Heart right ventricle (tissue), 16 donors: Measurements from ENCODE around the gene NECTIN1. TPM values are rescaled to one million over a fixed set of nuclear protein-coding genes. Genes with fewer than 3 reads are reported as not detected.

Source experiments
- ATAC-seq, 8 donors: fragments of 200-7000 bp; cut with Tn5 transposase; one replicate each; pipeline ENCODE4 v1.9.1; 2020; ENCODE audit warnings: mild to moderate bottlenecking in 8 of 8, moderate library complexity in 8 of 8, moderate number of reproducible peaks in 1 of 8
- DNase-seq, 2 donors: peaks; one replicate each; pipeline ENCODE4 v3.0.0-alpha.2; 2020
- H3K27ac ChIP-seq, 10 donors: fragments of 200-600 bp; sonication (generic) in 2 of 10; one replicate each; pipeline versions ENCODE4 v1.5.0 to v1.8.0; 2020 to 2022; ENCODE audit warnings: mild to moderate bottlenecking in 3 of 10
- H3K27me3 ChIP-seq, 7 donors: fragments of 200-600 bp; one replicate each; pipeline ENCODE4 v1.8.0; 2021 to 2022; ENCODE audit warnings: mild to moderate bottlenecking in 2 of 7
- H3K36me3 ChIP-seq, 9 donors: fragments of 200-600 bp; sonication (generic) in 1 of 9; one replicate each; pipeline versions ENCODE4 v1.5.0 to v1.8.0; 2020 to 2022; ENCODE audit warnings: mild to moderate bottlenecking in 2 of 9
- H3K4me1 ChIP-seq, 9 donors: fragments of 200-600 bp; sonication (generic) in 1 of 9; one replicate each; pipeline versions ENCODE4 v1.5.0 to v1.8.0; 2020 to 2022; ENCODE audit warnings: mild to moderate bottlenecking in 4 of 9
- H3K4me3 ChIP-seq, 10 donors: fragments of 200-600 bp; sonication (generic) in 2 of 10; one replicate each; pipeline versions ENCODE4 v1.5.0 to v1.8.0; 2020 to 2022; ENCODE audit warnings: mild to moderate bottlenecking in 7 of 10, moderate library complexity in 2 of 10
- H3K9me3 ChIP-seq, 11 donors: fragments of 200-600 bp in 10 of 11; sonication (generic) in 2 of 11; one replicate each; pipeline versions ENCODE4 v1.5.0 to v1.8.0; 2013 to 2022; ENCODE audit warnings: mild to moderate bottlenecking in 2 of 11, control low read depth in 1 of 11, moderate library complexity in 1 of 11
- WGBS, 2 donors: extraction: QIAGEN DNeasy Blood & Tissue Kit; methylation state at CpG; one replicate each; pipeline ENCODE4 v1.1.7; 2013; ENCODE audit warnings: inconsistent platforms in 1 of 2; 5-methylcytosine and 5-hydroxymethylcytosine counted together
- intact Hi-C, 10 donors: fragments of 100-400 bp; cut with DNase I; formaldehyde crosslinking; loops; one replicate each; pipeline versions ENCODE4 v1.11.1 to v1.14.2; 2022
- polyA plus RNA-seq, 2 donors: library from polyadenylated mRNA; stranded (reverse); fragments of 200-250 nt; gene quantifications; one replicate each; pipeline ENCODE4 v1.2.3, GENCODE V29; 2013
- total RNA-seq, 10 donors: library from RNA; stranded (reverse); fragmentation: NEBNext Ultra II Directional in 3 of 10; extraction: Animal tissue kit (Norgen Biotek cat#: 25700) in 3 of 10; gene quantifications; one replicate each; pipeline versions ENCODE4 v1.2.1 to v1.2.4, GENCODE V29; 2021 to 2023
- TF ChIP-seq, protein P1 (sequence below), 9 donors: fragments of 200-600 bp; sonication (generic) in 2 of 9; IDR thresholded peaks; one replicate each; pipeline versions ENCODE4 v1.5.0 to v1.8.0; 2021 to 2022; ENCODE audit warnings: antibody characterized with exemption in 9 of 9, mild to moderate bottlenecking in 5 of 9, moderate library complexity in 1 of 9
- donor health status: Arrhythmogenic right ventricular cardiomyopathy.
- donor health status: ischemic (EF 13 %, LVEDD 7.1; RV severe dilation, severe dysfunction).
- donor health status: healthy with polysubstance abuse.
- donor health status: DM: no; HTN: yes; CAD: no.
- donor health status: DM: no; HTN: no; CAD: no.
- donor health status: ischemic (EF 25% LVEDD 6.9; RV normal size, moderate dysfunction).
- donor health status: ischemic (EF 25% LVEDD 5.7; RV mildly dilated, moderate dysfunction).
- donor health status: healthy.
- donor health status: DM: yes; HTN: yes; CAD: no.
- donor health status: Ischemic cardiomyopathy.
- donor health status: ischemic (EF 35%, LVEDD 5.7; RV mildly dilated, moderate dysfunction).
- donor health status: nonischemic (EF 11% LVEDD 7.7; RV severe dilation, severe dysfunction).
- donor health status: DM: yes; HTN: yes; CAD: no.
- donor health status: PGD.
- donor health status: ischemic (EF 29% LVEDD 5.4; RV normal size, mild dysfunction).
- donor health status: nonischemic (EF 23%, LVEDD 6.1; RV moderate dilation, normal function).

NECTIN1 gene
- total and polyA plus RNA-seq, 12 donors: 4.0 to 22.8 (median 10.4) TPM

DNA sequence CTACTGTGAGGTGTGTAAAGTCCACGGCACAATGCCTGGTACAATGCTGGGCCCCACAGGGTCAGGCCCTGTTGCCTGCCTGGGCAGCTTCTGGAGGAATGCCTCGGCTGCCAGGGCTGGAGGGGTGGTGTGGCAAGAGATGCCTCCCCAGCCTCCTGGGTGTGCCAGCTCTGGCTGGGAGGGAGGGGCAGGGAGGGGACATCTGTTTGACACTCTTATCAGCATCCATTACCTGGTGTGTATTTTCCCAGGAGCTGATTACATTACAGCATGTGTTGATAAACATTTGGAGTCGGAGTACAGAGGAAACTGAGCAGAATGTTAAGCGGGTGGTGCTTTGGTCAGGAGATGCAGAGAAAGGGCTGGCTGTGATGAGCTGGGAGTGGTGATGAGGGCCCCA lies 11.0 kb upstream of the NECTIN1 start:
- intact Hi-C loops: loop anchor here in 2 of 10 donors (5.0 to 10.0 kb wide), 4 partner anchors 73 to 365 kb away; no protein-coding TSS in a partner anchor
- Histone ChIP-seq H3K27me3 (peaks cover 0 to 51% (median 31%) of the 10 kb centered on the region in 7 donors), H3K9me3 (no peaks in the 10 kb centered on the region), H3K4me3 (no peak overlapping the region), H3K27ac (no peak overlapping the region), H3K4me1 (peaks cover 0 to 15% (median 7%) of the 10 kb centered on the region in 9 donors), H3K36me3 (no peaks in the 10 kb centered on the region)
- ATAC-seq (no peak), DNase-seq (no peak)
- TF ChIP-seq, protein P1, sequence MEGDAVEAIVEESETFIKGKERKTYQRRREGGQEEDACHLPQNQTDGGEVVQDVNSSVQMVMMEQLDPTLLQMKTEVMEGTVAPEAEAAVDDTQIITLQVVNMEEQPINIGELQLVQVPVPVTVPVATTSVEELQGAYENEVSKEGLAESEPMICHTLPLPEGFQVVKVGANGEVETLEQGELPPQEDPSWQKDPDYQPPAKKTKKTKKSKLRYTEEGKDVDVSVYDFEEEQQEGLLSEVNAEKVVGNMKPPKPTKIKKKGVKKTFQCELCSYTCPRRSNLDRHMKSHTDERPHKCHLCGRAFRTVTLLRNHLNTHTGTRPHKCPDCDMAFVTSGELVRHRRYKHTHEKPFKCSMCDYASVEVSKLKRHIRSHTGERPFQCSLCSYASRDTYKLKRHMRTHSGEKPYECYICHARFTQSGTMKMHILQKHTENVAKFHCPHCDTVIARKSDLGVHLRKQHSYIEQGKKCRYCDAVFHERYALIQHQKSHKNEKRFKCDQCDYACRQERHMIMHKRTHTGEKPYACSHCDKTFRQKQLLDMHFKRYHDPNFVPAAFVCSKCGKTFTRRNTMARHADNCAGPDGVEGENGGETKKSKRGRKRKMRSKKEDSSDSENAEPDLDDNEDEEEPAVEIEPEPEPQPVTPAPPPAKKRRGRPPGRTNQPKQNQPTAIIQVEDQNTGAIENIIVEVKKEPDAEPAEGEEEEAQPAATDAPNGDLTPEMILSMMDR (IDR thresholded peaks at IDR 0.05): no peak
- WGBS, 2 donors: 80 to 86% methylated on average over 4 of the region's 4 CpGs

GRCh38 chr11:119739021-119739703 lies 10.2 kb upstream of the NECTIN1 start:
- intact Hi-C loops: loop anchor here in 2 of 10 donors (5.0 to 10.0 kb wide), 3 partner anchors 72 to 366 kb away; no protein-coding TSS in a partner anchor
- Histone ChIP-seq H3K4me3 (no peak overlapping the region), H3K36me3 (no peaks in the 10 kb centered on the region), H3K4me1 (peaks cover 0 to 15% (median 7%) of the 10 kb centered on the region in 9 donors), H3K9me3 (no peaks in the 10 kb centered on the region), H3K27me3 (peaks cover 0 to 51% (median 31%) of the 10 kb centered on the region in 7 donors), H3K27ac (no peak overlapping the region)
- TF ChIP-seq, protein P1 (IDR thresholded peaks at IDR 0.05): no peak
- ATAC-seq (no peak), DNase-seq (no peak)
- WGBS, 2 donors: 67 to 71% methylated on average over 8 of the region's 8 CpGs

GRCh38 chr11:119738059-119738439 lies 9.0 kb upstream of the NECTIN1 start:
- Histone ChIP-seq H3K4me3 (no peak overlapping the region), H3K36me3 (no peaks in the 10 kb centered on the region), H3K27me3 (peaks cover 0 to 48% (median 26%) of the 10 kb centered on the region in 7 donors), H3K4me1 (peaks cover 0 to 15% (median 7%) of the 10 kb centered on the region in 9 donors), H3K27ac (no peak overlapping the region), H3K9me3 (no peaks in the 10 kb centered on the region)
- WGBS, 2 donors: 94 to 97% methylated on average over 5 of the region's 5 CpGs
- TF ChIP-seq, protein P1 (IDR thresholded peaks at IDR 0.05): no peak
- no peak for DNase-seq
- intact Hi-C loops: loop anchor here in 2 of 10 donors (5.0 to 10.0 kb wide), 3 partner anchors 71 to 367 kb away; no protein-coding TSS in a partner anchor
- no peak for ATAC-seq

- intact Hi-C loops: loop anchor here in 2 of 10 donors (5.0 to 10.0 kb wide), 3 partner anchors 70 to 367 kb away; no protein-coding TSS in a partner anchor
- Histone ChIP-seq H3K4me3 (no peak overlapping the region), H3K4me1 (peaks cover 0 to 12% (median 5%) of the 10 kb centered on the region in 9 donors), H3K9me3 (peaks cover 0 to 3% (median 0%) of the 10 kb centered on the region in 11 donors), H3K27ac (no peak overlapping the region), H3K27me3 (peaks cover 0 to 44% (median 22%) of the 10 kb centered on the region in 7 donors), H3K36me3 (no peaks in the 10 kb centered on the region)
- no peak for ATAC-seq
- WGBS, 2 donors: 93 to 95% methylated on average over 8 of the region's 8 CpGs
- TF ChIP-seq, protein P1 (IDR thresholded peaks at IDR 0.05): no peak
- DNase-seq: no peak
These were observed 8.5 kb upstream of the NECTIN1 start for GRCh38 chr11:119737366-119738058.
